ENCODE measurements around the gene TSC22D1. TPM values are rescaled to one million over a fixed set of nuclear protein-coding genes. Genes with fewer than 3 reads are reported as not detected.
"Not testable (repeated sequence)": the region's sequence is repeated elsewhere in the genome, so short reads cannot be mapped to it uniquely, and the experiment has no call there.

The TSC22D1 gene
- total RNA-seq, 4 donors from 2014 or later, result 177 to 798 (median 250) TPM

DNA sequence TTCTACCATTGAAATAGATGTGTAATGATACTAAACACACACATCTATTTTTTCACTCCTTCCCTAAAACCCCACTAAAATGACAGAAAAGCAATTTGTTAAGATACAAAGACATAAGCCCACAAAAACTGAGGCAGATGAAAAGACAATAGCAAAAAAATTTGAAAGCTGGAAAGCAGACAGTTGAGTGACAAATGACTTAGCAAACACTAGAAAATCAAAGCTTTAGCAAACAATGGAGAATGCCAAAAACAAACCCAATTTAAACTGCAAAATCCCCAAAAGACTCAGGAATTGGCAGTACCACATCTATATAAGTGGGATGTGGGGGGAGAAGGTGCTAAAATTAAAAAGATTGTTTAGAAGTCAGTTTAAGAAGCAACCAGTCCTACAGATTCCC is 9.5 kb downstream of the TSC22D1 start:
- no peak for DNase-seq
- Histone ChIP-seq H3K4me1 (peaks cover 0 to 22% (median 5%) of the 10 kb centered on the region in 4 donors), H3K4me3 (no peak overlapping the region), H3K9me3 (no peaks in the 10 kb centered on the region), H3K27ac (no peak overlapping the region), H3K36me3 (no peaks in the 10 kb centered on the region), H3K27me3 (no peaks in the 10 kb centered on the region)
- TF ChIP-seq, protein P1, sequence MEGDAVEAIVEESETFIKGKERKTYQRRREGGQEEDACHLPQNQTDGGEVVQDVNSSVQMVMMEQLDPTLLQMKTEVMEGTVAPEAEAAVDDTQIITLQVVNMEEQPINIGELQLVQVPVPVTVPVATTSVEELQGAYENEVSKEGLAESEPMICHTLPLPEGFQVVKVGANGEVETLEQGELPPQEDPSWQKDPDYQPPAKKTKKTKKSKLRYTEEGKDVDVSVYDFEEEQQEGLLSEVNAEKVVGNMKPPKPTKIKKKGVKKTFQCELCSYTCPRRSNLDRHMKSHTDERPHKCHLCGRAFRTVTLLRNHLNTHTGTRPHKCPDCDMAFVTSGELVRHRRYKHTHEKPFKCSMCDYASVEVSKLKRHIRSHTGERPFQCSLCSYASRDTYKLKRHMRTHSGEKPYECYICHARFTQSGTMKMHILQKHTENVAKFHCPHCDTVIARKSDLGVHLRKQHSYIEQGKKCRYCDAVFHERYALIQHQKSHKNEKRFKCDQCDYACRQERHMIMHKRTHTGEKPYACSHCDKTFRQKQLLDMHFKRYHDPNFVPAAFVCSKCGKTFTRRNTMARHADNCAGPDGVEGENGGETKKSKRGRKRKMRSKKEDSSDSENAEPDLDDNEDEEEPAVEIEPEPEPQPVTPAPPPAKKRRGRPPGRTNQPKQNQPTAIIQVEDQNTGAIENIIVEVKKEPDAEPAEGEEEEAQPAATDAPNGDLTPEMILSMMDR (IDR thresholded peaks at IDR 0.05), result no peak
- TF ChIP-seq POLR2A (IDR thresholded peaks at IDR 0.05) (no peak), EP300 (IDR thresholded peaks at IDR 0.05; ENCODE audit: low read depth) (no peak), POLR2AphosphoS5 (IDR thresholded peaks at IDR 0.05) (no peak)
- in situ Hi-C loops (cut with MboI; ENCODE audit: low pct_ligation_motif_present in 1 of 4, low pct_unique_long_range_greater_than_20kb in 1 of 4, low sequenced_read_pairs in 3 of 4), result no loop called here
- intact Hi-C loops (cut with DNase I; ENCODE audit: low total_unique reads), result no loop called here

DNA sequence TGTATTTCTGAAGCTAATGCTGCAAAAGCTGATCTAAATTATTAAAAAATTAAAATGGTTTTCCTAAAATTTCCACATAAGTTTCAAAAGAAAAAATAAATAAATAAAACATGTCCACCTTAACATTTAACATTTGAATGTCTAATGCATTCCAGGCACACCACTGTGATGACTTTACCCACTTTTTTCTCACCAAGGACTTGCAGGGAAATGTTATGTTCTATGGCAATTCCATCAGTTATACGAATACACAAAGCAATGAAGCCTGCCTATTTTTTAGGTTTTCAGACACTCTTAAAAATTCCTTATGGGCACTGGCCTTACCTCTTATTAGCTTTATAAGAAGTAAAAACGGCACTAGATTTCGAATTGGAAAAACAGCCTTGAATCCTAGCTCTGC is 10.2 kb downstream of the TSC22D1 start:
- in situ Hi-C loops (cut with MboI; ENCODE audit: low pct_ligation_motif_present in 1 of 4, low pct_unique_long_range_greater_than_20kb in 1 of 4, low sequenced_read_pairs in 3 of 4), result no loop called here
- 93 to 100% methylated on average over 3 of the region's 3 CpGs for WGBS, 2 donors (ENCODE audit: low coverage in 1 of 2)
- no peak for DNase-seq
- Histone ChIP-seq H3K4me1 (peaks cover 0 to 22% (median 4%) of the 10 kb centered on the region in 4 donors), H3K36me3 (no peaks in the 10 kb centered on the region), H3K9me3 (no peaks in the 10 kb centered on the region), H3K4me3 (no peak overlapping the region), H3K27me3 (no peaks in the 10 kb centered on the region), H3K27ac (no peak overlapping the region)
- intact Hi-C loops (cut with DNase I; ENCODE audit: low total_unique reads), result no loop called here
- TF ChIP-seq, protein P1 (IDR thresholded peaks at IDR 0.05), result no peak
- TF ChIP-seq POLR2A (IDR thresholded peaks at IDR 0.05), result no peak
- no peak for TF ChIP-seq POLR2AphosphoS5 (IDR thresholded peaks at IDR 0.05)
- TF ChIP-seq EP300 (IDR thresholded peaks at IDR 0.05; ENCODE audit: low read depth), result no peak

DNA sequence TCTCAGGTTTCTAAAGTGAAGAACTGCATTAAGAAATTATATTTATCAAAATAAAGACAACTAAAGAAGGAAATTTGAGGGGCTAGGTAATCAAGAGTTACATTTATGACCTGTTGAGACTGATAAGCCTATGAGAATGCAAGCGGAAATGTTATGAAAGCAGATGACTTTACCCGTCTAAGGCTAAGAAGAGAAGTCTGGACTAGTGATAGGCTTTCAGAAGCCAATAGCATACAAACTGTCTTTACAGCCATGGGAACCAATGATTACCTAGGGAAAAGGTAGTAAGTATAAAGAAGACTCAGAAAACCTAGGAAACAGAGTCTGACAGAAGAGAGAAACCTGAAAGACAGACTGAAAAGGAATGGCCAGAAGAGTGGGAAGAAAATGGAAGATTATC is 11.2 kb downstream of the TSC22D1 start:
- no peaks in the 10 kb centered on the region for H3K36me3 ChIP-seq
- peaks cover 0 to 23% (median 4%) of the 10 kb centered on the region in 4 donors for H3K4me1 ChIP-seq
- H3K4me3 ChIP-seq, result no peak overlapping the region
- H3K27me3 ChIP-seq, result no peaks in the 10 kb centered on the region
- H3K27ac ChIP-seq, result no peak overlapping the region
- TF ChIP-seq, protein P1 (IDR thresholded peaks at IDR 0.05), result no peak
- TF ChIP-seq EP300 (IDR thresholded peaks at IDR 0.05; ENCODE audit: low read depth), result no peak
- TF ChIP-seq POLR2AphosphoS5 (IDR thresholded peaks at IDR 0.05), result no peak
- no peak for TF ChIP-seq POLR2A (IDR thresholded peaks at IDR 0.05)
- intact Hi-C loops (cut with DNase I; ENCODE audit: low total_unique reads) (no loop called here), in situ Hi-C loops (cut with MboI; ENCODE audit: low pct_ligation_motif_present in 1 of 4, low pct_unique_long_range_greater_than_20kb in 1 of 4, low sequenced_read_pairs in 3 of 4) (no loop called here)
- no peak for DNase-seq
- 89 to 91% methylated on average over 2 of the region's 2 CpGs for WGBS, 2 donors (ENCODE audit: low coverage in 1 of 2)
- no peaks in the 10 kb centered on the region for H3K9me3 ChIP-seq

DNA sequence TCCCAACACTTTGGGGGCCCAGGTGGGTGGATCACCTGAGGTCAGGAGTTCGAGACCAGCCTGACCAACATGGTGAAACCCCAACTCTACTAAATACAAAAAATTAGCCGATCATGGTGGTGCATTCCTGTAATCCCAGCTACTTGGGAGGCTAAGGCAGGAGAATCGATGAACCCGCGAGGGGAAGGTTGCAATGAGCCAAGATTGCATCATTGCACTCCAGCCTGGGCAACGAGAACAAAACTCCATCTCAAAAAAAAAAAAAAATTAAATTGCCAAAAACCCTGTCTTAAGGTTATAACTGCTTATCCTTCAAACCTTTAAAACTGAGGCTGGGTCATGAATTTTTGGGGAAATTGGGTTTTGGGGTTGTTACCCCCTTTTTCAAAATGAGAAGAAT is 13.3 kb downstream of the TSC22D1 start:
- H3K4me3 ChIP-seq; H3K27ac ChIP-seq; DNase-seq; H3K27me3 ChIP-seq; intact Hi-C loops (cut with DNase I; ENCODE audit: low total_unique reads); in situ Hi-C loops (cut with MboI; ENCODE audit: low pct_ligation_motif_present in 1 of 4, low pct_unique_long_range_greater_than_20kb in 1 of 4, low sequenced_read_pairs in 3 of 4); H3K9me3 ChIP-seq; H3K36me3 ChIP-seq: not testable (repeated sequence)
- H3K4me1 ChIP-seq, result peaks cover 0 to 19% (median 4%) of the 10 kb centered on the region in 4 donors
- WGBS, 2 donors (ENCODE audit: low coverage in 1 of 2), result 96 to 97% methylated on average over 6 of the region's 6 CpGs

DNA sequence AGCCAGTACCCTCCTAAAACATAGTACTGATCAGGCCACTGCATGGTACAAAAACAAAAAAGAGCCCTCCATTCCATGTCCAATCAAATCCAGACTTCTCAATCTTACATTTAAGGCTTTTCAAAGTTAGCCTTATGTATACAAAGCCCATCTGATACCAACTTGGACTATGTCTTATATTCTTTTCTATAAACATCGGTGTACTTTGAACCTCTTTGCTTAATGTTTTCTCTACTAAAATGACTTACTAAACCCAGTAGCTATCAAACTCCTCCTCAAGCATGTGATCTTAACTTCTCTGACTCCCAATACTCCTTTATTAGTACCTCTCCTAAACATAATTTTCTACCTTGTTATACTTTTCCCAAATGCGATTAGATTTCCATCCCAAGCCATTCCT is 14.8 kb downstream of the TSC22D1 start:
- Histone ChIP-seq H3K27ac (no peak overlapping the region), H3K27me3 (no peaks in the 10 kb centered on the region), H3K4me1 (peaks cover 0 to 13% (median 4%) of the 10 kb centered on the region in 4 donors), H3K4me3 (no peak overlapping the region), H3K9me3 (no peaks in the 10 kb centered on the region), H3K36me3 (no peaks in the 10 kb centered on the region)
- in situ Hi-C loops (cut with MboI; ENCODE audit: low pct_ligation_motif_present in 1 of 4, low pct_unique_long_range_greater_than_20kb in 1 of 4, low sequenced_read_pairs in 3 of 4), result no loop called here
- no peak for DNase-seq
- TF ChIP-seq POLR2AphosphoS5 (IDR thresholded peaks at IDR 0.05) (no peak), EP300 (IDR thresholded peaks at IDR 0.05; ENCODE audit: low read depth) (no peak), POLR2A (IDR thresholded peaks at IDR 0.05) (no peak)
- TF ChIP-seq, protein P1 (IDR thresholded peaks at IDR 0.05), result no peak
- 70 to 76% methylated on average over 2 of the region's 2 CpGs for WGBS, 2 donors (ENCODE audit: low coverage in 1 of 2)
- intact Hi-C loops (cut with DNase I; ENCODE audit: low total_unique reads), result no loop called here

Data from transverse colon (tissue), 4 donors.